Fibroblast of skin of scalp (primary cell): Measurements from ENCODE around the gene PHKA2. TPM values are rescaled to one million over a fixed set of nuclear protein-coding genes. Genes with fewer than 3 reads are reported as not detected.
"Not testable (repeated sequence)": the region's sequence is repeated elsewhere in the genome, so short reads cannot be mapped to it uniquely, and the experiment has no call there.

Experiments
- DNase-seq: peaks from one replicate; pipeline ENCODE4 v3.0.0-alpha.2; 2013
- polyA plus RNA-seq, 2 experiments: library from polyadenylated mRNA; unstranded; fragments of 120-200 nt; gene quantifications; one replicate each; pipeline ENCODE4 v1.2.1, GENCODE V29; 2013; ENCODE audit not compliant: insufficient read length in 2 of 2

Gene PHKA2
- 13.9 TPM for polyA plus RNA-seq (2013, experiment 1 of 2; ENCODE audit: insufficient read length)
- 13.8 TPM for polyA plus RNA-seq (2013, experiment 2 of 2; ENCODE audit: insufficient read length)

DNA sequence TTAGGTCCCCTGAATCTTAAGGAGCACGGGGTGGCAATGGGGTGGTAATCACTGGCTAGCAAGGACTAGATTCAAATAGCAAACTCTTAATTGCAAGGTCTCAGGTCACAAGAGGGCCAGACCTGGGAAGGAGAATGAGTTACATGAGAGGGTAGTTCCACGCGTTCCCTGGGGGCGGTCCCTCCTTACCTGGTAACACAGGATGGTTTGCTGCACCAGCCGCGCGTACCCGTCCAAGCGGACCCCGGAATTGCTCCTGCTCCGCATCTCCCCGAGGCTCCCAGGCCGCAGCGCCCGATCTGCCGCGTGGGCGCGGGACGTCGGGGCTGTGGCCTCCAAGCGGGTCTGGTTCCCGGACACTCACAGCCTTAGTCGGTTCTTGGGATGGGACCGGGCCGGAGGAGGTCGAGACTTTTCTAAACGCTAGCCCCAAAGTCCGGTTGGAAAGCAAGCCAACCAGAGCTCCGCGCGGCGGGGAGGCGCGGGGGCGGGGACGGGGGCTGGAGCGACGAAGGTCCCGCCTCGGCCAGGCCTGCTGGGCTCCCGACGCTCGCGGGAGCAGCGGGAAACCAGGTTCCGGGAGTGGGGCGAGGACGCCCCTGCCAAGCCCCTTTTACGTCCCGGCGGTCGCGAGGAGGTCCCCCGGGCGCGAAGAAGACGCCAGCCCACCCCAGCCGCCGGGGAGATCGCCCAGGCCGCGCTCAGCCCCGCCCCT lies at the start of gene PHKA2:
PHKA2 (minus strand) TSS at position 449 of the 715 bp plus-strand sequence; CDS start at position 267, 182 bp downstream.
- DNase-seq, result peak; percentile 54

DNA sequence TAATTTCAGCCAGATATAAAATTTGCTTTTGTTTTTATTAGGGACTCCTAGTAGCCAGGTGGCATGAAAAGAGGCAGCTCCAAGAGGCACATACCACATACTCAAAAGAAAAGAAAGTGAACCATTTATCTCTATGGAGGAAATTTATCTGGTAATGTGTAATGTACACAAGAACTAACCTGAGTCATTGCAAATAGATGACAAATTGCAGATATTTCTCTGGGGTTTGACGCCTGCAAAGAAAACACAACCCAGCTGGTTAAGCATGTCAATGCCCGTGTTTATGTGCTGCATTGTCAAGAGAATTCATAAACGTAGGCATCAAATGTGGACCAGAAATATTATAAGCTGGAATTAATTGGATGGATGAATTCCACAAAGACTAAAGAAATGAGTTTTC lies 46.9 kb upstream of the PHKA2 start:
- DNase-seq, result no peak

GRCh38 chrX:19028560-19028959 lies 44.6 kb upstream of the PHKA2 start:
- no peak for DNase-seq

GRCh38 chrX:19024366-19024765 lies 40.5 kb upstream of the PHKA2 start:
- DNase-seq, result no peak

DNA sequence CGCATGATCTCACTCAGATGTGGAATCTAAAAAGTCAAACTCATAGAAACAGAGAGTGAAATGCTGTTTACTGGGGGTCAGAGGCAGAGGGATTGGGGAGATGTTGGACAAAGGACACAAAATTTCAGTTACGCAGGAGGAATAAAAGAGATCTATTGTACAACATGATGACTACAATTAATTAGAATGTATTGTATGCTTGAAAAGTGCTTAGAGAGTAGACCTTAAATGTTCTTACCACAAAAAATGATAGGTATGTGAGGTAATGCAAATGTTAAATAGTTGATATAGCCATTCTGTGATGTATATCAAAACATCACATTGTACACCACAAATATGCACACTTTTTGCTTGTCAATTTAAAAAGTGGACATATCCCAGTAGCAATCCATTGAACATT lies 36.1 kb upstream of the PHKA2 start:
- DNase-seq, result no peak

DNA sequence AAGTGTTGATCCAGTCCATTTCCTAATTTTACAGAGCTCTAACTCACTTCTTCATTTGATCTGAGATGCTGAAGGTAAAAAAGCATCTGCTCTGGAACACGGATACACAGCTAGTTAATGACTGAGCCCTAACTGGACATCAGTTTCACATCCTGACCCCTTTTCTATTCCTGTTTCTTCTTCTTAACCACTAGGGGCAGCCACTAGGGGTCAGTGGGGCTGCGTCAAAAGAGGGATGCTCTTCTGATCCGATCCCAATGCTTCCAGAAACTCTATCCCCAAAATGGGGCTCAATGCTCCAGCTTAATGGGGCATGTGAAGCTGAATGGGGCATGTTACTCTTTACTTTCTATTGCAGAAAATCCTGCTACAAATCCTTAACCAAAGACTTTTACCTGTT lies 33.4 kb upstream of the PHKA2 start:
- peak; percentile 45 for DNase-seq

- DNase-seq, result not testable (repeated sequence)
Measured at GRCh38 chrX:19016614-19017013, 32.7 kb upstream of the PHKA2 start.

DNA sequence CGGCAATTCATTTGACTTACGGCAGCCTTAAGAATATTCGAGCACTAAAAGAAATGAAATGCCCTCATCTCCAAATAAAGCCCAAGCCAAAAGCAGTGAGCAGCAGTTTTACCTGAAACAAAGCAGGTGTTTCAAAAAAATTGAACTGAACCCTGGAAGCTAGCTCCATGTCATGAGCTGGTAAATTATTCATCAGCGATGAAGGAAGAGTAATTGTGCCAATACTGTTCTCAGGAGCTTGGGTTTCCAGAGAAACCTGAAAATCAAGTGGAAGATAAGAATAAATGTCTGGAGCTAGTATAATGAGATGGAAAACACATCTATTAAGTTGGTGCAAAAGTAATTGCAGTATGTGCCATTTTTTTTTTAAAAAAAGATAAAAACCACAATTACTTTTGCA lies 24.0 kb upstream of the PHKA2 start:
- no peak for DNase-seq

GRCh38 chrX:19007011-19007410 lies 23.1 kb upstream of the PHKA2 start:
- DNase-seq, result no peak

DNA sequence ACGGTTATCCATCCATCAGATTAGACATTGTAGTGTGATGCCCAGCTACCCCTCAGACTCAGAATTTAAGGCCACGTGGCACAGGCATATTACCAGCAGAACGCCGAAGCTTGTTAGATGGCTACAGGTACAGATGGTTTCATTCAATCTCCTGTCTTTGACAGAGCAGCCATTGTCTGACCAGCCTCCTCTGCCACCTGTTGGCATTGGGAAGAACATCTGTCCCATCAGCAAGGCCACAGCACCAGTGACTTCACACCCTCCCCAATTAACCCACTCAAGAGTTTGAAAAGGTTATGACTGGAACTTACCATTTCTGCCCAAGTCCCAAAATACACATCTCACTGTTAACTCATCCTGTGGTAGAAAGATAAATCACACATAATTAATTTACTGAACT lies 22.0 kb upstream of the PHKA2 start:
- DNase-seq, result no peak

DNA sequence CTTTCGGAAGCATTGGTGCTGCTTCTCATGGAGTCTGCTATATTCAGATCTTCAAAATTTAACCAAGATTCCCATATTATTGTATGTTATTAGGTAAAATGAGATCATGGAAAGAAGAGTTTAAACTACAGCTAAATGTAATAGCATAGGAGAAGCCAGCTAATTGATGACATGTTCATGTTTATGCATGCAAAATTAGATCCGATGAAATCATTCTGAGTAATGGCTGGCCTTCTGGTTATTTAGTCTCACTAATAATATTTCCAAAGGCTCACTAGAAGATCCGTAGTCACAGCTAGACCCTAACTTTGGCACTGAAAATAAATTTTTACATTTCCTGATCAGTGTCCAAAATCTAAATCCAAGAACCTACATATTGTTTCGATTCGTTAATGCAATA lies 19.8 kb upstream of the PHKA2 start:
- no peak for DNase-seq

GRCh38 chrX:18998653-18999052 lies 14.7 kb upstream of the PHKA2 start:
- DNase-seq, result no peak

DNA sequence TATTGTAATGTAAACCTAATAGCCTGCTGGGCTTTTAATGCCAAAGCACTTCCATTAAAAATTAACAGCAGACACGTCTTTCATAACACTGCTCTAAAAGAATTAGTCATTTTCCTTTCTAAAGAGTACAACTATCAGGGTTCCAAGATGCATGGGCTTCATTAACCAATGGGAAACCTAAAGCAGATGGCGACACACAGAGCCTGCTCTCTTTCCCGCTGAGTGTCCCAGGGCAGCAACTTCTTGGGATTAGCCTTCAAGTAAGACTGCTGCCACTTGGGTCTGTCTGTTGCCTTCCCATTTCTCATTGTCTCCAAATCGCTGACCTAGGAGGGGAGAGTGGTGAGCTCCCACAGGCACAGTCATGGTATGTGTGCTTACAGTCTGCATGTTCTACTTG lies 14.0 kb upstream of the PHKA2 start:
- DNase-seq, result peak; percentile 23

DNA sequence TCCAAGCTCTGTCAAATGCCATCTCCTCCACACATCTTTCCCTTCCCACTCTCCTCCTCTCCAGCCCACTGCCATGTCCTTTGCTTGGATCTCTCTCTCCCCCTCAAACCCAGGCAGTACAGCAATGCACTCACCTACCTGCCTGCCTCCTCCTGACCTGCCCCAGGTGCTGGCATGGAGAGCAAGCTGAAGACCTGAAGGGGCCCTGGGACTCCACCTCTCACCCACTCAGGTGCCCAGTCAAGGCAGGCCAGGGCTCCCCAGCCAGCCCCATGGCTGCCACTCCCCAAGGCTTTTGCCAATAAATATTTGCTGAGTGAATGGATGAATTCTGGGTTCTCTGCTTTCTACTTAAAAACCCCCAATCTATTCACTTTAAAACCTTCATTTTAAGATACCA lies 12.6 kb upstream of the PHKA2 start:
- no peak for DNase-seq

- peak; percentile 79 for DNase-seq
Measured at GRCh38 chrX:18995221-18995620, 11.3 kb upstream of the PHKA2 start.

DNA sequence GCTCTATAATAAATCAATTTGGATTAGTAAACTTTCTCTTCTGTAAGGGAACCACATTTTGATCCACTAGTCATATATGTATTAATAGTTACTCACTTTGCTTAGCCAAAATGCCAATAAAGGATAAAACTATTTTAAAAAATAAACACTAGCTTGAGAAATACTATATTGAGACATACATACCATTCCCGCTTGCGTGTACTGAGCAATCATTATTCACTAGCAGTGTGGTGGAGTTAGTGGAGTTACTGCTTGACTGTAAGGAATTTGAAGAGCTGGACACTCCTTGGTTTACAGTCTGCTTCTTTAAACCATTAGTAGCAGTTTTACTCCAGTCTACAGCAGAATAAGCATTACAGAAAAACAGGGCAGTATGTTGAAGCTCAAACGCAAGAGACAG lies 10.8 kb upstream of the PHKA2 start:
- peak; percentile 88 for DNase-seq

DNA sequence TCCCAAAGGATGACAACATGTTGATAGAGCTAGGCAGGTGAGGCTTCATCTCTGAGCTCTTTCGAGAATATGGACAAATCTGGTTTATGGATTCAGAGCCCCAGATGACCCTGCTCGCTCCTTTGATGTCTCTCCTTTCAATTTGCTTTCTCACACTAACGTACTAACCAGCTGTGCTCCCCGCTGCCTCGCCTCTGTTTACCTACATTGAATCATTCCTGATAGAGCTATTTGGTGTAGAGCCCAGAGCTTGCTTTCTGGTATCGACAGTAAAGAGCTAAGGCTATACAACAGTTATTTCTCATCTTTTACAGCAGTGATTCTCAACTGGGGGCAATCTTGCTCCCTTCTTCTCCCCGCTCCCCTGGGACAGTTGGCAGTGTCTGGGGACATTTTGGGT lies 8.9 kb upstream of the PHKA2 start:
- no peak for DNase-seq

DNA sequence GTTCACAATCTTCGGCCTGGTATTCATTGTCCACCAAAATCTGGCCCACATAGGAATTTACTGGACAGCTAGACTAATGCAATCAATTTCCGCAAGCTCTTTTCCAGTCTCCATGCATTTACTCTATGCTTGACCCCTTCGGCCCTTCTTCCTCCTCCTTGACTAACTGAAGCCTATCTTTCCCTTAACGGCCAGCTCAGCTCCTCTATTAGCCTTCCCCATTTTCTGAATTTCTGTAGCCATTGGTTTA lies 1.2 kb upstream of the PHKA2 start:
- DNase-seq, result no peak

DNA sequence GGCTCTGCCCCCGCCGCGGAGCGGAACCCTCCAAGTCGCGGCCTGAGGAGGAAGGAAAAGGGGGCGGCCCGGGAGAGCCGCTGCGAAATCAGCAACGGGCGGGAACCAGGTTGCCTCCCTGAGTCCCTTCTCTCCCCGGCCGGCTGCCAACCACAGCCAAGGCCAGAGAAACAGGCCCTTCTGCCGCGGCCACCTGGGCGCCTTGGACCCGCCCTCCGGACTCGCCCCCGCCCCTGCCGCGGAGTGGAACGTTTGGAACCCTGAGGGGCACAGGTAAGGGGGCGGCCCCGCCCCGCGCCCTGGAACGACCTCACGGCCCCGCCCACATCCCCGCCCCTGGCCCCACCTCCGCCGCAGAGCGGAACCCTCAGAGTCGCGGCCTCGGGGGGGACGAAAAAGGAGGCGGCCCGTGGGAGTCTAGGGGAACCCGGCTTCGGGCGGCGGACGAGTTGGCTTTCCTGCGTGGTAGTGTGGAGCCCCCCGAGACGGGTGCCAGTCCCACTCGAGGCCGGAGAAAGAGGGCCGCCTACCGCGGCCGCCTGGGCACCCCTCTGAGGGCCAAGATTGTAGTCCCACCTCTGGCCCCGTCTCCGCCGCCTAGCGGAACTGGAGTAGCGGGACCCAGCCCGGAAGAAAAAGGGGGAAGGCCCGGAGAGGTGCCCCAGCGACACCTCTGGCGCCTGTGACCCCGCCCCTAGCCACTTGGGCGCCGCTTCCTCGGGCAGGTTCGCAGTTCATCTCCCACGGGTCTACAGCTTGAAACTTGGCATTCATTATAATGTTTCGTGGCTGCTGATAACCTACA lies 669 bp upstream of the PHKA2 start:
- DNase-seq, result peak; percentile 80

GRCh38 chrX:18981124-18981807 lies 2.6 kb downstream of the PHKA2 start:
- DNase-seq, result no peak

DNA sequence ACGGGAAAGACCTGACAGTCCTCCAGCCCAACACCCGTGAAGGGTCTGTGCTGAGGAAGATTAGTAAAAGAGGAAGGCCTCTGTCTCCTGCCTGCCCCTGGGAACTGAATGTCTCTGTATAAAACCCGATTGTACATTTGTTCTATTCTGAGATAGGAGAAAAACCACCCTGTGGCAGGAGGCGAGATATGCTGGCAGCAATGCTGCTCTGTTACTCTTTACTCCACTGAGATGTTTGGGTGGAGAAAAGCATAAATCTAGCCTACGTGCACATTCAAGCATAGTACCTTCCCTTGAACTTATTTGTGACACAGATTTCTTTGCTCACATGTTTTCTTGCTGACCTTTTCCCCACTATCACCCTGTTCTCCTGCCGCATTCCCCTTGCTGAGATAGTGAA lies 3.7 kb downstream of the PHKA2 start:
- not testable (repeated sequence) for DNase-seq

DNA sequence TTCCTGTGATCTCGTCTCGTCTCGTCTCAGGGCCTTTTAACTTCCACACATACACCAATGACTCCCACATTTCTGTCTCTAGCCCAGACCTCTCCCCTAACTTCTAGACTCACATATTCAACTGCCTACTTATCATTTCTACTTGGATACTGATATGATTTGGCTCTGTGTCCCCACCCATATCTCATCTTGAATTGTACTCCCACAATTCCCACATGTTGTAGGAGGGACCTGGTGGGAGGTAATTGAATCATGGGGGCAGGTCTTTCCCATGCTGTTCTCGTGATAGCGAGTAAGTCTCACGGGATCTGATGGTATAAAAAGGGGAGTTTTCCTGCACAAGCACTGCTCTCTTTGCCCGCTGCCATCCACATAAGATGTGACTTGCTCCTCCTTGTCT lies 8.9 kb downstream of the PHKA2 start:
- DNase-seq, result no peak

DNA sequence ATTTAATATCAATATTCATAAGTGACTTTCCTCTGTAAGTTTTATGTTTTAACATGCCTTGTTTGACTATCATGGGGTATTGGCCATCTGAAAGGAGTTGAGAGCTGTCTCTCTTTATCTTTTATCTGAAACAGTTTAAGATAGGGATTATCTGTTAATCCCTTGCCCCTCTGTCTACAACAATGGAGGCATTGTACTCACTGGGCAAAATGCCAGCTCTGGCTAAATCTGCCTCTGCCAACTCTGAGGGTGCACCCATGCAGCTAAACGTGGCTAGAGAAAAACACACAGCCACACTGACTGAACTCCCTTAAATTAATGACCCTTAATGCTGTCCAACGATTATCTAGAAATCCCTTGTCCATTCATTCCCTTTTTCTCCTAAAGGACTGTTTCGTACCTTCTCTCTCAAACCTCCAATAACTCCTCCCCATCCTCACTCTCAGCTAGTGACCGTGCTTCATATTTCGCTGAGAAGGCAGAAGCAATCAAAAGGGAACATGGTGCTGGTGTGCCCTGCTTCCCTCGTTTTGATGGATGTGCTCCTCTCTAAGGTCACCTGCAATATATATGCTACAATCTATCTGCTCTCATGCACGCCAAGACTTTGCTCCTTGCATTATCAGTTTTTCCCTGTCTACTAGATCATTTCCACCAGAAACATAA lies 10.3 kb downstream of the PHKA2 start:
- no peak for DNase-seq
